Measurements from ENCODE around the gene PDCL3. TPM values are rescaled to one million over a fixed set of nuclear protein-coding genes. Genes with fewer than 3 reads are reported as not detected.

PDCL3 gene
- total RNA-seq, 1 donor from 2014 or later, result 24.9 TPM

DNA sequence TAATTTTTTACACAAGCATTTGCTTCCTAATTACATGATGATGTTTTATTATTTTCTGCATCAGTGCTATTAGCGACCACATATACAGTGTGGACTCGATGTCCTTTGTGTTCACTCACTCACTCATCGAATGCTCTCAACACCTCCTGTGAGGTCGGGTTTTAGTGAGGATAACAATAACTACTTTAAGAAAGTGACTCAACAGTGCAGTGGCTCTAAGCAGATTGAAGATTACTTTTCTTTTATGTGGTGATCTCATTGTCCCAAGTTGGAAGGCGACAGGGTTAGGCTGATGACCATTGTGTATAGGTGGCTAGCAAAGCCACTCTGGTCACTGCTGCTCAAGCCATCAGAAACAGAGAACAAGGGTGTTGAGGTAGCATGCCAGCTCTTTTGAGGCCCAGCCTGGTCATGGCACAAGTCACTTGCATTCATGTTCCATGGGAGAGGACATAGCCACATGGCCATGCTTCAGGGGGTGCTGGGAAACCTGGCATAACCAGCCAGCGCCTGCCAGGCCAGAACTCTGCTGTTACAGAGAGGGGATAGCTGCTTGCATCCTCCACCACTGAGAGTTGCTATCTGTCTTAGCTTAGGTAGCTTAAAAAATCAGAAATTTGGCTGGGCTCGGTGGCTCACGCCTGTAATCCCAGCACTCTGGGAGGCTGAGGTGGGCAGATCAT lies 60.4 kb downstream of the PDCL3 start:
- no peaks in the 10 kb centered on the region for H4K20me1 ChIP-seq (ENCODE audit: low read depth)
- no peak overlapping the region for H3K4me2 ChIP-seq
- Mint-ChIP-seq H3K27me3 (ENCODE audit: insufficient read depth, low read depth) (peaks cover 12% of the 10 kb centered on the region), H3K36me3 (no peaks in the 10 kb centered on the region), H3K4me3 (no peak overlapping the region), H3K9me3 (peaks cover 9% of the 10 kb centered on the region), H3K27ac (no peak overlapping the region), H3K4me1 (no peaks in the 10 kb centered on the region)
- no peaks in the 10 kb centered on the region for H3K36me3 ChIP-seq
- H3K27ac ChIP-seq, result no peak overlapping the region
- H3F3A ChIP-seq (ENCODE audit: low read depth), result no peaks in the 10 kb centered on the region
- DNase-seq (ENCODE audit: low spot score), result no peak
- TF ChIP-seq EZH2phosphoT487 (IDR thresholded peaks at IDR 0.05) (no peak), CTCF (IDR thresholded peaks at IDR 0.05) (no peak), EZH2 (IDR thresholded peaks at IDR 0.05) (no peak)
- no peak overlapping the region for H3K4me3 ChIP-seq
- H3K79me2 ChIP-seq (ENCODE audit: low read depth), result no peaks in the 10 kb centered on the region
- no peaks in the 10 kb centered on the region for H3K9me3 ChIP-seq (ENCODE audit: low read depth)
- no peaks in the 10 kb centered on the region for H3K27me3 ChIP-seq
- no peak overlapping the region for H2AFZ ChIP-seq (replicated peaks)
- no peak overlapping the region for H3K9ac ChIP-seq
- no peaks in the 10 kb centered on the region for H3K4me1 ChIP-seq

- peaks cover 9% of the 10 kb centered on the region for H3K9me3 Mint-ChIP-seq
- Histone ChIP-seq H2AFZ (replicated peaks) (no peak overlapping the region), H3K79me2 (ENCODE audit: low read depth) (no peaks in the 10 kb centered on the region), H3K4me2 (no peak overlapping the region), H3K9ac (no peak overlapping the region), H3K27ac (no peak overlapping the region), H3K36me3 (no peaks in the 10 kb centered on the region), H3K4me1 (no peaks in the 10 kb centered on the region), H3F3A (ENCODE audit: low read depth) (no peaks in the 10 kb centered on the region), H3K9me3 (ENCODE audit: low read depth) (no peaks in the 10 kb centered on the region), H3K4me3 (no peak overlapping the region), H3K27me3 (no peaks in the 10 kb centered on the region), H4K20me1 (ENCODE audit: low read depth) (no peaks in the 10 kb centered on the region)
- H3K4me1 Mint-ChIP-seq, result no peaks in the 10 kb centered on the region
- H3K4me3 Mint-ChIP-seq, result no peak overlapping the region
- no peaks in the 10 kb centered on the region for H3K36me3 Mint-ChIP-seq
- H3K27ac Mint-ChIP-seq, result no peak overlapping the region
- TF ChIP-seq CTCF (IDR thresholded peaks at IDR 0.05) (no peak), EZH2 (IDR thresholded peaks at IDR 0.05) (no peak), EZH2phosphoT487 (IDR thresholded peaks at IDR 0.05) (no peak)
- DNase-seq (ENCODE audit: low spot score), result no peak
- H3K27me3 Mint-ChIP-seq (ENCODE audit: insufficient read depth, low read depth), result peaks cover 12% of the 10 kb centered on the region
Measured at GRCh38 chr2:100623930-100624329, 61.1 kb downstream of the PDCL3 start.

DNA sequence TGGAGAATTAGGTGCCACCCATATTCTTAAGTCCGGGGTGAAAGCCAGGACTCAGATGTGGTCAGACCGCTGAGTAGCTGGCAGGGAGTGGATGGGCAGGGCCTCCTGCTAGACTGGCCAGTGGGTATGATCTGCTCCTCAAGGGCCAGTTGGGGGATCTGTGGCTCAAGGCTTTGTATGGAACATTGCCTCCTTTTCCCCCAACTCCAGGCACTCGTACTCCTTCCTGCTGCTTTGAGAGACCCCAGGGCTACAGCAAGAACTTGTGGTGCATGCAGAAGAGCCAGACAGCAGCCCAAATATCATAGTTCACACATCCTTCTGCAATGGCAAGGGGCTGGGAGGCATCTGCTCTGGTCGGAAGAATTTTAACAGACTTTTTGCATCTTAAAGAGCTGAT lies 61.7 kb downstream of the PDCL3 start:
- no peaks in the 10 kb centered on the region for H3K4me1 ChIP-seq
- no peak overlapping the region for H3K27ac Mint-ChIP-seq
- H3K36me3 Mint-ChIP-seq, result no peaks in the 10 kb centered on the region
- no peaks in the 10 kb centered on the region for H3K27me3 ChIP-seq
- TF ChIP-seq EZH2phosphoT487 (IDR thresholded peaks at IDR 0.05) (no peak), CTCF (IDR thresholded peaks at IDR 0.05) (no peak), EZH2 (IDR thresholded peaks at IDR 0.05) (no peak)
- H3K4me3 Mint-ChIP-seq, result no peak overlapping the region
- H2AFZ ChIP-seq (replicated peaks), result no peak overlapping the region
- H3K4me3 ChIP-seq, result no peak overlapping the region
- H3K36me3 ChIP-seq, result no peaks in the 10 kb centered on the region
- peaks cover 9% of the 10 kb centered on the region for H3K9me3 Mint-ChIP-seq
- no peaks in the 10 kb centered on the region for H3K9me3 ChIP-seq (ENCODE audit: low read depth)
- no peak overlapping the region for H3K27ac ChIP-seq
- H3K27me3 Mint-ChIP-seq (ENCODE audit: insufficient read depth, low read depth), result peaks cover 12% of the 10 kb centered on the region
- no peak overlapping the region for H3K4me2 ChIP-seq
- no peaks in the 10 kb centered on the region for H3K4me1 Mint-ChIP-seq
- H3K79me2 ChIP-seq (ENCODE audit: low read depth), result no peaks in the 10 kb centered on the region
- no peaks in the 10 kb centered on the region for H3F3A ChIP-seq (ENCODE audit: low read depth)
- no peak for DNase-seq (ENCODE audit: low spot score)
- no peaks in the 10 kb centered on the region for H4K20me1 ChIP-seq (ENCODE audit: low read depth)
- H3K9ac ChIP-seq, result no peak overlapping the region
